Measurements from ENCODE around the gene GGT1. TPM values are rescaled to one million over a fixed set of nuclear protein-coding genes. Genes with fewer than 3 reads are reported as not detected.
"Not testable (repeated sequence)": the region's sequence is repeated elsewhere in the genome, so short reads cannot be mapped to it uniquely, and the experiment has no call there.

GGT1 gene
- total RNA-seq, 1 donor from 2014 or later: 4.9 TPM

DNA sequence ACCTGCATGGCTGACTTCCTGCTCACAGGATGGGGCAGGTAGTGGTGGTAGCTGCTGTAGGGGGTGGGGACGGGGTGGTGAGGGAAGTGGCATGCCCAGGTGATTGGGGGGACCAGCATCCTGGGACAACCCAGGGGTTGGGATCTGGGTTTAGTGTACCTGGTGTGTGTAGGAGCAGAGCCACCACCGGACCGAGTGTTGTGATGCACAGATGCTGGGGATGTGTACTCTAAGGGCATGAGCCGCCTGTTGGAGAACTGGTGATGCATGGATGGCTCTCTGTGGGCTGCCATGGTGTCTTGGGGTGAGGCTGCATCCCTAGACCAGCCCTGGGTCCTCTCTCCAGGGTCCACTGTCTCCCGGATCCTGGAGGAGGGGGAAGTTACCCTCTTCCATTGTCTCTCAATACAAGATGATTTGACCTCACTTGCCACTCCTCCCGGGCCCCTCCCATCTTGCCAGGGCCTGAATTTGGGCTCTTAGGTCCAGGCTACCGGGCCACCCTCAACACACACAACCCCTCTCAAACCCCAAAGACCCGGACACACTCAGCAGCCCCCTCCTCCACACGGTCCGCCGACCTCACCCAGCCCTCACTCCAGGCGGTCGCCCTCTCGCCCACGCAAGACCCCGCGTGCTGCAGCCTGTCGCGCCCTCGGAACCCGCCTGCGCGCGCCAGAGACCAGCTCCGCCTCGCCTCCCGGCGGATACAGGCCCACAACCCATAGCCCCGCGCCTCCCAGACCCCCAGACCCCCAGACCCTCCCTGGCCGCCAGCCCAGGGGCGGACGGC is 10.7 kb upstream of the GGT1 start:
- no peaks in the 10 kb centered on the region for H3K27me3 ChIP-seq
- H3K4me1 ChIP-seq: peaks cover 10% of the 10 kb centered on the region
- peaks cover 0 to 9% of the 10 kb centered on the region in 2 donors for H3K36me3 ChIP-seq
- H3K9me3 ChIP-seq: no peaks in the 10 kb centered on the region
- intact Hi-C loops (cut with DNase I): no loop called here
- TF ChIP-seq, protein P1, sequence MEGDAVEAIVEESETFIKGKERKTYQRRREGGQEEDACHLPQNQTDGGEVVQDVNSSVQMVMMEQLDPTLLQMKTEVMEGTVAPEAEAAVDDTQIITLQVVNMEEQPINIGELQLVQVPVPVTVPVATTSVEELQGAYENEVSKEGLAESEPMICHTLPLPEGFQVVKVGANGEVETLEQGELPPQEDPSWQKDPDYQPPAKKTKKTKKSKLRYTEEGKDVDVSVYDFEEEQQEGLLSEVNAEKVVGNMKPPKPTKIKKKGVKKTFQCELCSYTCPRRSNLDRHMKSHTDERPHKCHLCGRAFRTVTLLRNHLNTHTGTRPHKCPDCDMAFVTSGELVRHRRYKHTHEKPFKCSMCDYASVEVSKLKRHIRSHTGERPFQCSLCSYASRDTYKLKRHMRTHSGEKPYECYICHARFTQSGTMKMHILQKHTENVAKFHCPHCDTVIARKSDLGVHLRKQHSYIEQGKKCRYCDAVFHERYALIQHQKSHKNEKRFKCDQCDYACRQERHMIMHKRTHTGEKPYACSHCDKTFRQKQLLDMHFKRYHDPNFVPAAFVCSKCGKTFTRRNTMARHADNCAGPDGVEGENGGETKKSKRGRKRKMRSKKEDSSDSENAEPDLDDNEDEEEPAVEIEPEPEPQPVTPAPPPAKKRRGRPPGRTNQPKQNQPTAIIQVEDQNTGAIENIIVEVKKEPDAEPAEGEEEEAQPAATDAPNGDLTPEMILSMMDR (IDR thresholded peaks at IDR 0.05): no peak
- TF ChIP-seq POLR2A (IDR thresholded peaks at IDR 0.05) (no peak), POLR2AphosphoS5 (IDR thresholded peaks at IDR 0.05; ENCODE audit: insufficient read depth in 1 of 2, low read depth in 1 of 2) (no peak)
- H3K4me3 ChIP-seq: peak overlapping the region; percentile 71 to 80
- peak overlapping the region; percentile 71 for H3K27ac ChIP-seq
- no peak for DNase-seq (ENCODE audit: extremely low spot score in 2 of 2)

DNA sequence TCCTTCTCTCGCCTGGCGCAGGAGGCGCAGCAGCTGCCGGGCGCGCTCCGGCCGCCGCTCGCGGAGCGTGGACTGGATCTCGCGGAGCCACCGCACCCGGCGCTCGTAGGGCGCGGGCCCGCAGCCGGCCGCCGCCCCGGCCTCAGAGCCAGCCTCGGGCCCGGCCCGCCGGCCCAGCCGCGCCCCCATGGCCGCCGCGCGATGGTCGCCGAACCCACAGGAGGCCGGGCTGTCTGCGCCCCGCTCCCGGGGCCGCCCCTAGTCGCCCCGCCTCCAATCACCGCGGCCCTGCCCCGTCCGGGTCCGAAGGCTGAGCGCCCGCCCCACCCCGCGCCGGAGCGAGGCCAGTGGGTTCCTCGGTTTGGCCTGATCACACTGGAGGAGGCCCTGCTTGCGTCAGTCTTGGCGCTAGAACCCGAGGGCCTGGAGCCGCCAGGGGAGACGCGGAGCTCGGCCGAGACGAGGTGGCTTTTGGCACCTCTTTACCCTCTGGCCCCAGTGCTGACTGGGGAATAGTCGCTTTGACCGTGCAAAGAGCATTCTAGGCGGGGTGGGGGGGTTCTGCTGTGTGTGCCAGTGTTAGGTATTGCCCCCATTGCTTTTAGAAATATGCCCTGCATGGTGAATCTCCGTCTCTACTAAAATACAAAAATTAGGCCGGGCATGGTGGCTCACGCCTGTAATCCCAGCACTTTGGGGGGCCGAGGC is 10.0 kb upstream of the GGT1 start, which contains the start of gene LRRC75B:
LRRC75B (minus strand) TSS at position 223 of the 708 bp plus-strand sequence; CDS start at position 189, 34 bp downstream.
- Histone ChIP-seq H3K36me3 (peaks cover 0 to 2% of the 10 kb centered on the region in 2 donors), H3K27ac (peak within 1 kb of the TSS; percentile 71), H3K9me3 (no peaks in the 10 kb centered on the region), H3K4me3 (peak within 1 kb of the TSS; percentile 71 to 80), H3K27me3 (no peaks in the 10 kb centered on the region), H3K4me1 (peaks cover 10% of the 10 kb centered on the region)
- no peak for DNase-seq (ENCODE audit: extremely low spot score in 2 of 2)
- TF ChIP-seq POLR2AphosphoS5 (IDR thresholded peaks at IDR 0.05; ENCODE audit: insufficient read depth in 1 of 2, low read depth in 1 of 2): peak in 1 of 2 donors; percentile 66
- TF ChIP-seq, protein P1 (IDR thresholded peaks at IDR 0.05): no peak
- intact Hi-C loops (cut with DNase I): no loop called here

DNA sequence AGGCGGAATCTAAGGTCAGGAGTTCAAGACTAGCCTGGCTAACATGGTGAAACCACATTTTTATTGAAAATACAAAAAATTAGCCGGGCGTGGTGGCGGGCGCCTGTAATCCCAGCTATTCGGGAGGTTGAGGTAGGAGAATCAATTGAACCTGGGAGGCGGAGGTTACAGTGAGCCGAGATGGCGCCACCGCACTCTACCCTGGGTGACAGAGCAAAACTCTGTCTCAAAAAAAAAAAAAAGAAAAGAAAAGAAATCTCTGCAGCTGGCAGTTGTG is 9.5 kb upstream of the GGT1 start:
- H3K36me3 ChIP-seq; intact Hi-C loops (cut with DNase I); H3K27me3 ChIP-seq; H3K9me3 ChIP-seq; DNase-seq (ENCODE audit: extremely low spot score in 2 of 2): not testable (repeated sequence)
- Histone ChIP-seq H3K4me1 (peaks cover 10% of the 10 kb centered on the region), H3K4me3 (peak overlapping the region; percentile 71 to 80), H3K27ac (peak overlapping the region; percentile 71)

DNA sequence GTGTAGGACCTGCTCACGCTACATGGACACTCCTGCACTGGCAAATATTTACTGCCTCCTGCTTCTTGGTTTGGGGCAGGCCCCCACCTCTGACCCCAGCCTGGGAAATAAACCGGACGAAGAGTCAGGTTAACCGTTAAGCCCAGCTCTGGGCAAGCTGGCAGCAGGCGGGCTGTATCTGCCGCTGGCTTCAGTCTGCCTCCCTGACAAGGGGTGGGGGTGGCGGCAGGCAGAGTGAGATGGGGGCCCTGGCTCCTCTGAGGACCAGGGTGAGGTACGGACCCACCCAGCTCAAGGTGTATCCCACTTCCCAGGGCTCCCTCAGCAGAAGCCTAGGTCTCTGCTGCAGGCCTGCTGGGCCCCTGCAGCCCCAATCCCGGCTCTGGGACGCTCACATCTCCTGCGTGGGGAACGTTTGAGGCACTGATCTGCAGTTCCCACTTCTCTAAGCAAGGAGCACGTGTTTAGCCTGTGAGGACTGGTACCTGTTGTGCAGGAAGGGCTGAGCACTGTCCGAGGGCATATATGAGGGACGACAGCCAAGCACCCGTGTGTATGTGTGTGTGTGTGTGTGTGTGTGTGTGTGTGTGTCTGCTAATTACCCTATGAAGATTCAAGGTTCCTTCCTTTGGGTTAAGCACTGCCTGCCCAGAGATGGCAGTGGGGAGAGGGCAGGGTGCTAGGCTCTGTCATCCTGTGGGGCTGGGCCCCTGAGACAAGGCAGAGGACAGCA is 9.0 kb upstream of the GGT1 start:
- H3K4me3 ChIP-seq: no peak overlapping the region
- H3K4me1 ChIP-seq: peaks cover 10% of the 10 kb centered on the region
- TF ChIP-seq, protein P1 (IDR thresholded peaks at IDR 0.05): no peak
- no peak for TF ChIP-seq POLR2AphosphoS5 (IDR thresholded peaks at IDR 0.05; ENCODE audit: insufficient read depth in 1 of 2, low read depth in 1 of 2)
- no peak for TF ChIP-seq POLR2A (IDR thresholded peaks at IDR 0.05)
- no peaks in the 10 kb centered on the region for H3K36me3 ChIP-seq
- H3K27ac ChIP-seq: no peak overlapping the region
- no peaks in the 10 kb centered on the region for H3K9me3 ChIP-seq
- intact Hi-C loops (cut with DNase I): no loop called here
- no peak for DNase-seq (ENCODE audit: extremely low spot score in 2 of 2)
- no peaks in the 10 kb centered on the region for H3K27me3 ChIP-seq

DNA sequence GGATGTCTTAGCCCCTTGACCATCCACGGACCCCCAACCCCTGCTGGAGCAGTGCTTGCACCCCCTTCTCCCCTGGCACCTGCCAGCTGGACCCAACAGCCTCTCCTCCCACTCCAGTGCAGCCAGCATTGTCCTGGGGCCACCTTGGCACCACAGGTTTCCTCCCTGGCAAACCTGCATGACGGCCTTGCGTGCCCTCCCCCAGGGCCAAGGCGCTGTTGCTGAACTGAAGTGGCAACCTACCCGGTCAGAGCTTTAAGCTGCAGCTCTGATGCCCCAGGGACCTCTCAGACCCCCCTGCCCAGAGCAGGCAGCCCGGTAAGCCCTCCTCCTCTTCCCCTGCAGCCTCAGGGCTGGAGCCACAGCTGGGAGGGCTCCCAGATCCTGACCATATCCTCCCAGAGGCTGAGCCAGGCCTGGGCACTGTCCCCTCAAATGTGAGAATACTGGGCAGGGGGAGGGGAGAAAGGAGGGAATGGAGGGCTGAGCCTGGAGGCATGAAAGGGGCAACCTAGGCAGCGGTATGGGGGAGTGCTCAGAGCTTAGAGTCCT is 8.3 kb upstream of the GGT1 start:
- intact Hi-C loops (cut with DNase I): no loop called here
- TF ChIP-seq POLR2AphosphoS5 (IDR thresholded peaks at IDR 0.05; ENCODE audit: insufficient read depth in 1 of 2, low read depth in 1 of 2) (no peak), POLR2A (IDR thresholded peaks at IDR 0.05) (no peak)
- TF ChIP-seq, protein P1 (IDR thresholded peaks at IDR 0.05): no peak
- no peaks in the 10 kb centered on the region for H3K36me3 ChIP-seq
- DNase-seq (ENCODE audit: extremely low spot score in 2 of 2): no peak
- H3K27me3 ChIP-seq: no peaks in the 10 kb centered on the region
- no peak overlapping the region for H3K4me3 ChIP-seq
- H3K27ac ChIP-seq: no peak overlapping the region
- H3K9me3 ChIP-seq: no peaks in the 10 kb centered on the region
- peaks cover 10% of the 10 kb centered on the region for H3K4me1 ChIP-seq

All from vagina (tissue), 2 donors.